Anterior cingulate cortex (tissue), 58 donors: ENCODE results near the gene PLA2G3.
A peak's percentile ranks its signal among the peaks of the same experiment; 100 is the strongest.
"Not testable (repeated sequence)": the region's sequence is repeated elsewhere in the genome, so short reads cannot be mapped to it uniquely, and the experiment has no call there.

Experiments
- DNase-seq, 58 donors: peaks; one replicate each; lab custom pipeline; 2025; lab: John Stamatoyannopoulos, UW

The PLA2G3 gene

DNA sequence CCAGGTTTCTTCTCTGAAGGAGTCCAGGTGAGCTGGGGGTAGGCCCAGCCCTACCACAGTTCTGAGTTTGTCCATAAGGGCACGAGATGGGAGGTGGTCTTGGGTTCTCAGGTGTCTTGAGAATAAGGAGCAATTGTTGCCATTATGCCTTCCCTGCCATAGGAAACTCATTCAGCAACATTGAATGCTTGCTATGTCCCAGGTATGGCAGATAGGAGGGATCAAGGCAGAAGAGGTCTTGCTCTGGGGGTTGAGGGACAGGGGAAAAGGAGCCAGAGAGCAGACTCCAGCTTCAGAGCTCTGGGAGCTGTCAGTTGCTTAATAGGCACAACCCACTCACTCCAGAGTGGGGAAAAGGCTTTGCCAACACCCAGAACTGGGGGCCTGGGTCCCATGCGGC lies 37.2 kb downstream of the PLA2G3 start:
- DNase-seq = no peak

DNA sequence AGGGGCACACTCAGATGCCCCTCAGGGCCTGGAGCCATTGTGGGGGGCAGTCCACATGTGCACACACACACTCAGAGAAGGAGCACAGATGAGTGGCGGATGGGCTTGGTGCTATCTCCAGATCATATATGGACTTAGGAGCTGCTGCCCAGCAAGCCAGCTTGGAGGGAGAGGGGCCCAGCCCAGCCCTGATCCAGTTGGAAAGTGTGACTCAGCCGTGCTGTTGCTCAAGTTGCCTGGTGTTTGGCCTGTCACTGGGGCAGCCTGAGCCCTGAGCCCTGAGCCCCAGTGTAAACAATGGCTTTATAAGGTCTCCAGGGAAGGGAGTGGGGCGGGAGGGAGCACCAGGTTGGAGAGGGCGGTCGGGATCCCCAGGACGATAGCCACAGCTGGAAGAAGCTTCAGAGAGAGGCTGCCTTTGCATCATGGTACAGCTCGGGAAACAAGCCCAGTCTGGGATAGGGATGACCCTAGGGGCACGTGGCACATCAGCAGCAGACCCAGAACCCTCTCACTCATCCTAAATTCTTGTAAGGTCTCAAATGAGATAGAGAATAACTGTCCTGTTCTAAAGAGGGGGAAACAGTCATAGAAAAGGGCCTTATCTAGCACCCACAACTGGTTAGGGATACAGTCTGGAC lies 37.7 kb downstream of the PLA2G3 start:
- peak in 1 of 58 donors; percentile 13 for DNase-seq

DNA sequence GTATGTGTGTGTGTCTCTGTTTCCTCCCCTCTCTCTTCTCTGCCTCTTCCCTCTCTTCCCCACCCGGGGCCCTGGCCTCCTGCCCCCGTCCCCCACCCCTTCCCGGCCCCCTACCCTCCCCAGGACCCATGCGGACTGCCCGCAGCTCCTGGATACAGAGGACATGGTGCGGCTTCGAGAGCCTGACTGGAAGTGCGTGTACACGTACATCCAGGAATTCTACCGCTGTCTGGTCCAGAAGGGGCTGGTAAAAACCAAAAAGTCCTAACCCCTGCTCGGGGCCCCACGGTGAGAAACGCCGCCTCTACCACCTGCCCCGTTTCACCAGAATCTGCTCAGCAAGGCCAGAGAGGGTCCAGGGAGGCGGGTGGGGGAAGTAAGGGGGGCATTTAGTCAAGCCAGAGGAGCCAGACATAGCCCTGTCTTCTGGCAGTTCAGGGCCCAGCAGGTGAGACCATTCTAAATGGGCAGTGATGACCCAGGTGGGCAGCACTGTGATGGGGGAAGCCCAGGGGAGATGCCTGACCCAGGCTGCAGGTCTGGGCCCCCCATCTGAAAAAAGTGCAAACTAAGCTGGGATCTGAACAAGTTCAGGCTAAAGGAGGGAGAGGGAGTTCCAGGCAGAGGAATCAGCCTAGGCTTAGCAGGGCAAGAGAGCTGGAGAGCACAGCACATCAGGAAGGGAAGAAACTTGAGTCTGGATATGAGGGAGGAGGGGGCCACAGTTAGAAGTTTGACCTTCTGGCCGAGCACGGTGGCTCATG lies 39.4 kb downstream of the PLA2G3 start:
- no peak for DNase-seq

DNA sequence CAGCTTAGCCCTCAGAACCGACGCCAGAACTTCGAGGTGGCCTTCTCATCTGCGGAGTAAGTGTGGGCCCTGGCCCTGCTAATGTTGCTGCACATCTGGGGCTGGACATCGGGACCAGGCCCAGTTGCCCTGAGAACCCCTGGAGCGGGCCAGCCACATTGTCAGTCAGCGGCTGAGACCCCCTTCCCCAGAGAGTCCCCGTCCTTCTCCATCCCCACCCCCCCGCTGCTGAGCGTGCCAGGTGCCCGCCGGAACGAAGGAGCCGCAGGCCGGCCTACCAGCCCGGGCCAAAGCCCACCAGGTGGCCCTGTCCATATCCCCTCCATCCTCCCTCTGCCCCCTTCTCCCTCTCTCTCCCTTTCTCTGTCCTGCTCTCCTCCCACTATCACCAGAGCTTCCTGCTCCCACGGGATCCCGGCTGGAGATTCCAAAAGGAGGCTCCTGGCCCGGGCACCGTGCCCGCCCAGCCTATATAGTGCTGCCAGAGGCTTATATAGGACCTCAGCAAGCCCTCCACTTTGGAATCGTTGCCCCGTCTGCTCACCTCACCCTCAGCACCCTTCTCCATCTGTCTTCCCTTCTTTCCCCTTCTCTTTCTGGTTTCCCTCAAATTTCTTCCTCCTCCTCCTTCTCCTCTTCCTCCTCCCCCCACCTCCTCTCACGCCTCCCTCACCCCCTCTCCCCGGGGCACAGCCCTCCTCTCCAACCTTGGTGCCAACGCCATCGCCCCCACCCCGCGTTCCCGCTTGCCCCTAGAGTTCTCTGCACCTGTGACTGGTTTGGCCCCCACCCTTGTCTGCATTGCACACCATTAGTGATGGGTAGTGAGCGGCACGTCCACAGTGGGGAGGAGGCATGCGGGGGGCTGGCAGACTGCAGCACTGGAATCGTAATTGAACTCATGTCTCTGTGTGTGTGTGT lies 40.2 kb downstream of the PLA2G3 start:
- no peak for DNase-seq

DNA sequence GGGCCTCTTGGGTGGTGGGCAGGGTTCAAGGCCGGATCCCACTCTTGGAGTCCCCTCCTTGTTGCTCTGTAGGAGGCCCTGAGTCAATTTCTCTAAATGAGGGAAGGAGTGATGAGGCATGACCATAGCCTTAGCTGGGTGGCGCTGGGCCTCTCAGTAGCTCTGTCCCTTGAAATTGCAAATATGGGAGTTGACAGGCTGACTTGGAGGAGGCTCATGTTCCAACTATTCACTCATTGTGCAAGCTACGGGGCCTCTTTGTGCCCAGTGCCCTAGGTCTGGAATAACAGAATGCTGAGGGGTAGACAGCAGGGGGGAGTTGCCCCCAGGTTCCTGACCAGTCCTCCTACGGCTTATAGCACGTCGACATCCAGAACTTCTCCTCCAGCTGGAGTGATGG lies 40.9 kb downstream of the PLA2G3 start:
- no peak for DNase-seq

DNA sequence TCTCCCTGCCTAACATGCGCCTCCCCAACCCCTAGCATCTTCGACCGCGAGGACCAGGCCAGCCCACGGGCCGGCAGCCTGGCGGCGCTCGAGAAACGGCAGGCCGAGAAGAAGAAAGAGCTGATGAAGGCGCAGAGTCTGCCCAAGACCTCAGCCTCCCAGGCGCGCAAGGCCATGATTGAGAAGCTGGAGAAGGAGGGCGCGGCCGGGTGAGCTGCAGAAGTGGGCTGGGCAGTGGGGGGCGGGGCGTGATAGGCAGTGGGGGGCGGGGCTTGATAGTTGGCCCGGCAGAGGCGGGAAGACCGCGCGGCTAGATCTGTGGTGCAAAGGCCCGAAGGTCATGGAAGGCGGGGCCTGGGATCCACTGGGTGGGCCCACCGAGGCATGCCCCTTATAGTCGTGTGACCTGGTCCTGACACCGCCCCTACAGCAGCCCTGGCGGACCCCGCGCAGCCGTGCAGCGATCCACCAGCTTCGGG lies 41.6 kb downstream of the PLA2G3 start:
- peak in 2 of 58 donors; percentile 23 to 26 for DNase-seq

DNA sequence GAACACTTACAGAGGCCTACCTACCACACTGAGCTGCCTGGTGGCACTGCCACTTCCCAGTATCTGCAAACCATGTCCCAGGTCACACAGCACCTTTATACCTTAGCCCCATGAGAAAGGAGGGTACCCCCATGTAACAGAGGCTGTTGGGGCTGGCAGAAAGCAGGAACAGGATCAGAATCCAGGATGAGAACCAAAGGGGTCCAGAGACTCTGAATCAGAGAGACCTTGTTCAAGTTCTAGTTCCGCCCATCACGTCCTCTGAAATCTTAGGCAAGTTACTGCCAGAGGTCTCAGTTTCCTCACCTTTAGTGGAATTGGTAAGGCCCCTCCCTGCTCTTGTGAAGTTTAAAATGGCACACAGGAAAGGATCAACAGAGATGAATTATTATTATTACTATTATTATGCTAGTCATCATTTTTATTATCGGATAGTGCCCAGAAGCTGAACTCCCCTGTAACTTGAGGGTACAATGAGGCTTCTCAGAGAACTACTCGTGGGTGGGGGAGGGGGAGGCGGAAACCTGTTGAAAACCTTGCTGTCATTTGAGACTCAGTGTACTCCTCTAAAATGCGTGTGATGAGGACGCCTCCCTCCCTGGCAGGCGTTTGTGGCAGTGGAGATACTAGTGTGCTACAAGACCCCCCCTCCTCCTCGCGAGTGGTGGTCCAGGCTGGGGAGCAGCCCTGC lies 42.2 kb downstream of the PLA2G3 start:
- no peak for DNase-seq

DNA sequence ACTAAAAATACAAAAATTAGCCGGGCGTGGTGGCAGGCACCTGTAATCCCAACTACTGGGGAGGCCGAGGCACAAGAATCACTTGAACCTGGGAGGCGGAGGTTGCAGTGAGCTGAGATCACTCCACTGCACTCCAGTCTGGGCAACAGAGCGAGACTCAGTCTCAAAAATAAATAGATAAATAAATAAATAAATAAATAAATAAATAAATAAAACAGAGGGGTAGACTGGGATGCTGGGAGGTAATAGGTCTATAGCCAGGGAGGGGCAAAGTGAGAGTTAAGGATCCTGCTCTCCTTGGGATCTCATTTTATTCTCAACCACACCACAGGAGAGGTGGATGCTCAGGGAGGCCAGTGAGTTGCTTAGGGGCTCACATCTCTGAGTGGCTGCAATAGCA lies 42.8 kb downstream of the PLA2G3 start:
- DNase-seq = not testable (repeated sequence)

DNA sequence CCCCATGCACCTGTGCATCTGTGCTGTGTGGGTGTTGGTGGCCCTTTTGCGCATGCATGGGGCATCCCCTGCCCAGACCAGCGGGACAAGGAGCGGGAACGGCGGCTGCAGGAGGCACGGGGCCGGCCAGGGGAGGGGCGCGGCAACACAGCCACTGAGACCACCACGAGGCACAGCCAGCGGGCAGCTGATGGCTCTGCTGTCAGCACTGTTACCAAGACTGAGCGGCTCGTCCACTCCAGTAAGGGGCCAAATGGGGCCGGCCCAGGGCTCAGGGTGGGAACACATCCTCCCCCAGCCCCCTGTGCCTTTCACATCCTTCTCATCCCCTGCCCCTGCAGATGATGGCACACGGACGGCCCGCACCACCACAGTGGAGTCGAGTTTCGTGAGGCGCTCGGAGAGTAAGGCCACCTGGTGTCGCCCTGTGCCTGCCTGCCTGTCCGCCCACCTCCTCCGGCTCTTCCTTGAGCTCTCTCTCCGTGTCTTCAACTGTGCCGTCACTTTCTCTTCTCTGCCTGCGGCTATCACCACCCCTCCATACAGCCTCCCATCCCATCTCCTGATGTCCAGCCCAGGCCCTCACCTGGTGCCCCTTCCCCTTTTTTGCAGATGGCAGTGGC lies 43.5 kb downstream of the PLA2G3 start:
- no peak for DNase-seq

DNA sequence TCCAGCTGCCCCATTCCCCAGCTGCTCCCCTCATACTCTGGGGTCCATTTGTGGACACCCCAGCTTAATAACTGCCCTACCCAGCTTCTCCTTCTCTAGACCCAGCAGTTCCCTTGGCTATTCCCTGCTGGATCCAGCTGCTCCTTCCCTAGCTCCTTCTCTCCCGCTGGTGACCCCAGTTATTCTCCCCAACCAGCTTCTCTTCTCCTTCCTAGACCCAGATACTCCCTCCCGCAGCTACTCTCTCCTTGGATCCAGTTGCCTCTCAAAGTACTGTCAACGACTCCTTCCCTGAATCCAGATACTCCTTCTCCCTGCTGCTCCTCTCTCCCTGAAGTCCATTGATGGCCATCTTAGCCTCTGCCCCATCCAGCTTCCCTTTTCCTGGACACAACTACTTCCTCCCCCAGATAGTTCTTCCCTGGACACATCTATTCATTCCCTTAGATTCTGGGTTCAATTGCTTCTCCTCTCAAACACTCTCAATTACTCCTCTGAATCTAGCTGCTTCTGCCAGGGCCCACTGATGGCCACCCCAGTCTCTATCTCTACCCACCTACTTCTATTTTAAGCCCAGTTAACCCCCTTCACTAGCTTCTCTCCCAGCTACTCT lies 44.6 kb downstream of the PLA2G3 start:
- DNase-seq = no peak

DNA sequence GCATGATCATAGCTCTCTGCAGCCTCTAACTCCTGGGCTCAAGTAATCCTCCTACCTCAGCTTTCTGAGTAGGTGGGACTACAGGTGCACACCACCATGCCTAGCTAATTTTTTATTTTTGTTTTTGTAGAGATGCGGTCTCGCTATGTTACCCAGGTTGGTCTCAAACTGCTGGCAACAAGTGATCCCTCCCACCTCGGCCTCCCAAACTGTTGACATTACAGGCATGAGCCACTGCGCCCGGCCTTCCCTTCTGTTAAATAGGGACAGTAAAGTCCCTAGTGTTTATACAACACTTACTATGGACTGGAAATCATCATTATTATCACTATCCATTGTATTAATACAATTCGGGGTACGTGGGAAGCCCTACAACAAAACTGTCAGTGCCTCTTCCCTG lies 45.6 kb downstream of the PLA2G3 start:
- no peak for DNase-seq

DNA sequence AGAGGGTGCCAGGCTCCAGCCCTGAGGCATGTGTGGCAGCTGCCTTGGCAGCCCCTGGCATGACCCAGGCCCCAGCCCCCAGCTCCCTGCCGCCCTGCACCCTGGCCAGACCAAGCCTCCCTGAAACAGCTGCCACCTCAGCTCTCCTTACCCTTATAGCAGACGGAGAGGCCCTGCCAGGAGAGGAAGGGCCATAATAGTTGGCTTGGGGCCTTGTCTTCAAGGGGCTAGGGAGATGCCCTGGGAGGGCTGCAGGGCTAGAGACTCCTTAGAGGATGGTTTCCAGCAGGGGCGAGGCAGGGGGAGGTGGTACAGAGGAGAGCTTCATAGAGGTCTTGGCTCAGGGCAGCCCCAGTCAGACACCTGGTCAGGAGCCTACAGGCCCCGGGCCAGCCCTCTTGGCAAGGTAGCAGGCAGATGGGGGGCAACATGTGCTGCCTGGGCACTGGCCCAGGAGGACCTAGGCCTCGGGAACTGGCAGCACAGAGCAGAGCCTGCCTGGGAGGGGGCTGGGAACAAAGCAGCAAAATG lies 46.2 kb downstream of the PLA2G3 start:
- DNase-seq = peak in 44 of 58 donors; percentile 16 to 69 (median 38)

DNA sequence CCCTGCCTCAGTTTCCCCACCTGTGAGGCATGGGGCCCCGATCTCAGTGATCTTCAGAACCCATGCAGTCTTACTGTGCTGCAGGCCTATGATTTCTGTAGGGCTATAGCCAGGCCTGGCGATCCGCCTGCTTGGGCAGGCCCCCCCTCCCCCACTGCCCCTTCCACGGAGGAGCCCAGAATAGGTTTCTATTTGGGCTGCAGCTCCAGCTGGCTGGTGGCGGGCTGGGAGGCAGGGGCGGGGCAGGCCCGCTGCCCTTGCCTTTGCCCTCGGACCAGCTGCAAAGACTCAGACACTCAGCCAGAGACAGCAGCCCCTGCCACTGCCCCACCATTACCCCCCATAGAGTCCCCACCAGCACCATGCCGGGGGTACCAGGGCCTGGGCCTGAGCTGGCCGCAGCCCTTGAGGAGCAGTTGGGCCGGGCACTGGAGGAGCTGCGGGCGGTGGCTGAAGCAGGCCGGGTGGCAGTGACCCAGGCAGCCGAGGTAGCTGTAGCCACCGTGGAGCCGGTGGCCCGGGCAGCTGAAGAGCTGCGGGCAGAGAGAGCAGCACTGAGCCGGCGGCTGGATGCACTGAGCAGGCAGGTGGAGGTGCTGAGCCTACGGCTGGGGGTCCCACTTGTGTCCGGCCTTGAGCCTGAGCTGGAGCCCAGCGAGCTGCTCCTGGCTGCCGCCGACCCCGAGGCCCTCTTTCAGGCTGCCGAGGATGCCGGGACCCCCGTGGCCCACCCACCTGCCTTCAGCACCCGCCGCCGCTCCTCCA lies 47.0 kb downstream of the PLA2G3 start:
- peak in 49 of 58 donors; percentile 13 to 80 (median 50) for DNase-seq

DNA sequence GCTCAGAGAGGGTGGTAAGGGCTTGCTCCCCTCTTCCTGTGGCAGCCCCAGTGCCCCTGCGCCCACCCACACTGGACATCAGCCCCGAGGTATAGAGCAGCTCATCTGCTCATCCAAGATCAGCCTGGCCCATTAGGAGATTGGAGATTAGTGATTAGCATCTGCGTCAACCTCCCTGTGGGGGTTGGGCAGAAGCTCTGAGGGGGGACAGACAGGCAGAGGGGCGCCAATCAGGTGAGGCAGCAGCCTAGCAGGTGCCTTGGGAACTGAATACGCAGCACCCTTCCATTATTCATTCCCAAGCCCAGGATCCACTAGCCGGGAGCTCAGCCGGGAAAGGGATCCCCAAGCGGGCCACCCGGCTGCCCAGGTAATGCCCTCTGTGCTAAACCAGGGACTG lies 48.1 kb downstream of the PLA2G3 start:
- DNase-seq = no peak

DNA sequence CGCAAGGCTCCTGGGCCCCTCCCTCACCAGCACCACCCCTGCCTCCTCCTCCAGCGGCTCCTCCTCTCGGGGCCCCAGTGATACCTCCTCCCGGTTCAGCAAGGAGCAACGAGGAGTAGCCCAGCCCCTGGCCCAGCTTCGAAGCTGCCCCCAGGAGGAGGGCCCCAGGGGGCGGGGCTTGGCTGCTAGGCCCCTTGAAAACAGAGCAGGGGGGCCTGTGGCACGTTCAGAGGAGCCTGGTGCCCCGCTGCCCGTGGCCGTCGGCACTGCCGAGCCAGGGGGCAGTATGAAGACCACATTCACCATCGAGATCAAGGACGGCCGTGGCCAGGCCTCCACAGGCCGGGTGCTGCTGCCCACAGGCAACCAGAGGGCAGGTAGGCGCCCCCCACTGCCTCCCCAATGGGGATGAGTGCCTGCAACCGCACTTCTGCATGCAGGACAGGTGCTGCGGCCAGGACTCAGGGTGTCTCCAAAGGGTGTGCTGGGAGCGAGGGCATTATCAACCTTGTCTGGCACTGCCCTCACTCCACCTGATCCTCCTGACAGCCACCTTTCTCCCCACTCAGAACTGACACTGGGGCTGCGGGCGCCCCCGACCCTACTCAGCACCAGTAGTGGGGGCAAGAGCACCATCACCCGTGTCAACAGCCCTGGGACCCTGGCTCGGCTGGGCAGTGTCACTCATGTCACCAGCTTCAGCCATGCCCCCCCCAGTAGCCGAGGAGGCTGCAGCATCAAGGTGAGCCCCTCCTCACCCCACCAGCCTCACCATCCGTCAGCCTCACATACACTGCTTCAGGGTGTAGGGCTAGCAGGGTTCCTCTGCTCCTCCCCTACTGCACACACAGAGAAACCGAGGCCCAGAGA lies 49.0 kb downstream of the PLA2G3 start:
- no peak for DNase-seq

DNA sequence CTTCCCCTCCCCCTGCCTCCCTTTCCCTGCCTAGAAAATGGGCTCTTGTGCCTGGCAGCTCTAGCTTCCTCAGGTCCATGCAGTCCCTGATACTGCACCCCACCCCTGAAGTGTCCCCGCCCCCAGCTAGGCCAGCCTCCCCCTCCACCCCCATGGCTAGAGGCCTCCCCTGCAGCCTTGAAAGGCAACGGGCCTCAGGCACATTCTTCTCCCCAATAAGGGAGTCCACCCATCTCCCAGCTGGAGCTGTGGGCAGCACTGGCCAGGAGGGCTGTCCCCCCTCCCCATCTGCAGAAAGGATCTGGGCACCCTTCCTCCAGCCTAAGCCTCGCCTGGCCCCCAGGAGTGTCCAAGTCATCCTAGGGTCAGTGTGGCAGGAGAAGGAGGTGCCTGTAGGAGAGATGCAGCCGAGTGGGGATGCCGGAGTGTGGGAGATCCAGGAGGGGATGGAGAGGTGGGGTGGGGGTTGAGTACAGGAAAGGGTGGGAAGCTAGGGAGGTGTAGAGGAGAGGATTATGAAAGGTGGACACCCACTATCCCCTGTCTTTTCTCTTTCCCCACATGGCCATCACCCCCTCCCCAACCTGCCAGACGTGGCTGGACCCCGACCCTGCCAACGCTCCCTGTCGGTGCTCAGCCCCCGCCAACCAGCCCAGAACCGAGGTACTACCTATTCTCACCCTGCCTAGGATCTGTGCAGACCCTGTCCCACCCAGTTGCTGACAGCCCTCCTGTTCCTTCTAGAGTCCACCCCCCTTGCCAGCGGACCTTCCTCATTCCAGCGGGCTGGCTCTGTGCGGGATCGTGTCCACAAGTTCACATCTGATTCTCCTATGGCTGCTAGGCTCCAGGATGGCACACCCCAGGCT lies 49.9 kb downstream of the PLA2G3 start:
- no peak for DNase-seq
